OCI-LY7 (cell line): Measurements from ENCODE around the gene GCSAML. TPM values are rescaled to one million over a fixed set of nuclear protein-coding genes. Genes with fewer than 3 reads are reported as not detected.

Experiments
- BruUV-seq: library from RNA; stranded (reverse); fragments of 400-500 nt; replicated peaks from 2 replicates; lab custom pipeline; 2021; lab: Mats Ljungman, UMichigan
- CTCF ChIA-PET: fragments of 300-600 bp; sonication (Branson Sonifier 250); formaldehyde crosslinking; loops from one replicate; lab custom pipeline; 2022; ENCODE audit warnings: antibody characterized with exemption; ENCODE audit not compliant: unreplicated experiment; lab: Charles Lee
- POLR2A ChIA-PET: fragments of 300-600 bp; sonication (Branson Sonifier 250); formaldehyde crosslinking; loops from one replicate; lab custom pipeline; 2022; ENCODE audit warnings: antibody characterized with exemption; lab: Charles Lee
- DNase-seq: peaks from one replicate; pipeline ENCODE4 v3.0.0-alpha.2; 2015; ENCODE audit warnings: low spot score
- H2AFZ ChIP-seq: fragments of 200-600 bp; sonication (generic), shearing (Covaris generic); 2 replicates; pipeline ENCODE4 v1.6.1; 2014; ENCODE audit warnings: mild to moderate bottlenecking, antibody characterized with exemption, low read length, moderate library complexity
- H3K27ac ChIP-seq: fragments of 200-600 bp; sonication (generic); 2 replicates; pipeline ENCODE4 v1.5.1; 2014; ENCODE audit warnings: mixed run types, low read depth, mild to moderate bottlenecking, moderate library complexity, low read length, inconsistent platforms; ENCODE audit not compliant: poor library complexity, severe bottlenecking
- H3K36me3 ChIP-seq: fragments of 200-600 bp; sonication (generic); 2 replicates; pipeline ENCODE4 v1.6.1; 2014; ENCODE audit warnings: mild to moderate bottlenecking, antibody characterized with exemption, low read length, moderate library complexity, mixed read lengths; ENCODE audit not compliant: insufficient read depth
- H3K4me1 ChIP-seq: fragments of 200-600 bp; sonication (generic); 2 replicates; pipeline ENCODE4 v1.5.1; 2014; ENCODE audit warnings: mild to moderate bottlenecking, low read length; ENCODE audit not compliant: insufficient read depth, poor library complexity, severe bottlenecking
- H3K4me2 ChIP-seq: fragments of 200-600 bp; sonication (generic); 2 replicates; pipeline ENCODE4 v1.6.1; 2014; ENCODE audit warnings: mild to moderate bottlenecking, low read length
- H3K4me3 ChIP-seq: fragments of 200-600 bp; sonication (generic); 2 replicates; pipeline ENCODE4 v1.5.1; 2014; ENCODE audit warnings: mild to moderate bottlenecking, low read depth, low read length; ENCODE audit not compliant: poor library complexity, severe bottlenecking
- H3K79me2 ChIP-seq: fragments of 200-600 bp; sonication (generic); 2 replicates; pipeline ENCODE4 v1.6.1; 2016; ENCODE audit warnings: low read depth, mild to moderate bottlenecking, low read length, moderate library complexity, mixed read lengths; ENCODE audit not compliant: insufficient read depth
- H3K9me2 ChIP-seq: fragments of 200-600 bp; sonication (generic); 2 replicates; pipeline ENCODE4 v1.6.1; 2016; ENCODE audit warnings: mild to moderate bottlenecking, low read length, mixed read lengths; ENCODE audit not compliant: insufficient read depth
- H3K9me3 ChIP-seq: fragments of 200-600 bp; sonication (generic); 2 replicates; pipeline ENCODE4 v1.6.1; 2014; ENCODE audit warnings: mild to moderate bottlenecking, mixed run types, low read length, mixed read lengths
- H4K20me1 ChIP-seq: fragments of 200-600 bp; sonication (generic); 2 replicates; pipeline ENCODE4 v1.6.1; 2014; ENCODE audit warnings: mild to moderate bottlenecking, antibody characterized with exemption, low read length, moderate library complexity, mixed read lengths; ENCODE audit not compliant: insufficient read depth
- CTCF ChIP-seq: fragments of 200-600 bp; sonication (generic); conservative IDR thresholded peaks from 2 replicates; pipeline ENCODE4 v1.5.1; 2014; ENCODE audit warnings: mild to moderate bottlenecking, antibody characterized with exemption, low read length, moderate library complexity, mixed read lengths
- EZH2phosphoT487 ChIP-seq: fragments of 200-600 bp; sonication (generic); IDR thresholded peaks from 2 replicates; pipeline ENCODE4 v1.6.1; 2018; ENCODE audit warnings: low read depth, borderline replicate concordance, mild to moderate bottlenecking, mixed run types, antibody characterized with exemption, low read length, moderate library complexity, mixed read lengths
- intact Hi-C: fragments of 100-400 bp; cut with micrococcal nuclease; formaldehyde crosslinking; loops from one replicate; pipeline ENCODE4 v1.10.0; 2022; ENCODE audit not compliant: unreplicated experiment
- total RNA-seq, 2 experiments: library from RNA; depleted of rRNA in 1 of 2; stranded (reverse); fragments of >200 nt in 1 of 2; shearing (Covaris generic) in 1 of 2; gene quantifications; 2 replicates each; pipeline ENCODE4 v1.2.3, GENCODE V29; 2014 to 2022

GCSAML gene
- total RNA-seq, 2 experiments from 2014 or later: not detected

GRCh38 chr1:247542811-247543210, 6.1 kb upstream of the GCSAML start:
- intact Hi-C loops: no loop called here
- H4K20me1 ChIP-seq: no peaks in the 10 kb centered on the region
- DNase-seq: no peak
- H3K9me3 ChIP-seq: no peaks in the 10 kb centered on the region
- no TSS peak for BruUV-seq
- ChIA-PET POLR2A (no interaction called here), CTCF (no interaction called here)
- H3K36me3 ChIP-seq: no peaks in the 10 kb centered on the region
- no peak for TF ChIP-seq CTCF
- TF ChIP-seq EZH2phosphoT487: no peak
- no peaks in the 10 kb centered on the region for H3K79me2 ChIP-seq
- H3K4me3 ChIP-seq: no peak overlapping the region
- no peaks in the 10 kb centered on the region for H3K9me2 ChIP-seq
- H2AFZ ChIP-seq: no peak overlapping the region
- H3K4me2 ChIP-seq: no peak overlapping the region
- H3K27ac ChIP-seq: no peak overlapping the region
- H3K4me1 ChIP-seq: no peaks in the 10 kb centered on the region

GRCh38 chr1:247548092-247548491, 842 bp upstream of the GCSAML start:
- Histone ChIP-seq H3K4me1 (no peaks in the 10 kb centered on the region), H3K36me3 (no peaks in the 10 kb centered on the region), H3K79me2 (no peaks in the 10 kb centered on the region), H3K27ac (no peak overlapping the region), H4K20me1 (no peaks in the 10 kb centered on the region), H3K9me3 (no peaks in the 10 kb centered on the region), H3K4me2 (no peak overlapping the region), H3K4me3 (no peak overlapping the region), H3K9me2 (no peaks in the 10 kb centered on the region), H2AFZ (no peak overlapping the region)
- POLR2A ChIA-PET: no interaction called here
- intact Hi-C loops: no loop called here
- no TSS peak for BruUV-seq
- DNase-seq: no peak
- TF ChIP-seq EZH2phosphoT487 (no peak), CTCF (no peak)
- CTCF ChIA-PET: no interaction called here

- Histone ChIP-seq H3K9me2 (no peaks in the 10 kb centered on the region), H3K27ac (no peak overlapping the region), H3K9me3 (no peaks in the 10 kb centered on the region), H3K4me3 (no peak overlapping the region), H2AFZ (no peak overlapping the region), H3K4me1 (no peaks in the 10 kb centered on the region), H3K79me2 (no peaks in the 10 kb centered on the region), H3K4me2 (no peak overlapping the region), H3K36me3 (no peaks in the 10 kb centered on the region), H4K20me1 (no peaks in the 10 kb centered on the region)
- ChIA-PET CTCF (no interaction called here), POLR2A (no interaction called here)
- intact Hi-C loops: no loop called here
- no peak for DNase-seq
- no peak for TF ChIP-seq EZH2phosphoT487
- TF ChIP-seq CTCF: no peak
- BruUV-seq: no TSS peak
Observed at GRCh38 chr1:247551721-247552120, 2.8 kb downstream of the GCSAML start.
